IMR-90 (cell line): Measurements from ENCODE around the gene KLHL14. TPM values are rescaled to one million over a fixed set of nuclear protein-coding genes. Genes with fewer than 3 reads are reported as not detected.

Experiments used
- ATAC-seq: fragments of 200-7000 bp; cut with Tn5 transposase; 2 replicates; pipeline ENCODE4 v1.9.1; 2020; ENCODE audit warnings: low read depth, mild to moderate bottlenecking, moderate library complexity
- BruUV-seq: library from RNA; stranded (reverse); fragments of 400-500 nt; replicated peaks from 2 replicates; lab custom pipeline; 2021; lab: Mats Ljungman, UMichigan
- CTCF ChIA-PET: fragments of 300-600 bp; formaldehyde crosslinking; extraction: SDS; loops from one replicate; lab custom pipeline; 2021; ENCODE audit warnings: antibody characterized with exemption; lab: Yijun Ruan, JAX
- POLR2A ChIA-PET: fragments of 300-600 bp; sonication (Branson Sonifier 250); formaldehyde crosslinking; loops from one replicate; lab custom pipeline; 2022; ENCODE audit warnings: antibody characterized with exemption; ENCODE audit not compliant: unreplicated experiment; lab: Charles Lee
- DNase-seq: peaks from one replicate; pipeline ENCODE4 v3.0.0; 2013
- H2AFZ ChIP-seq: replicated peaks from 2 replicates; pipeline ENCODE3; 2013; ENCODE audit warnings: low read length, mild to moderate bottlenecking; ENCODE audit not compliant: poor library complexity
- H2AK5ac ChIP-seq: 2 replicates; pipeline ENCODE4 v1.6.1; 2013; ENCODE audit warnings: low read depth, low read length, inconsistent platforms
- H2AK9ac ChIP-seq: replicated peaks from 2 replicates; pipeline ENCODE3; 2013; ENCODE audit warnings: mild to moderate bottlenecking, low read depth, low read length, moderate library complexity; ENCODE audit not compliant: poor library complexity
- H2BK120ac ChIP-seq: 2 replicates; pipeline ENCODE4 v1.6.1; 2013; ENCODE audit warnings: low read depth, low read length, inconsistent platforms
- H2BK15ac ChIP-seq: 3 replicates; pipeline ENCODE4 v1.6.1; 2013; ENCODE audit warnings: low read depth, low read length, inconsistent platforms
- H2BK20ac ChIP-seq: 2 replicates; pipeline ENCODE4 v1.6.1; 2013; ENCODE audit warnings: low read depth, mild to moderate bottlenecking, inconsistent platforms, low read length, moderate library complexity
- H2BK5ac ChIP-seq: 2 replicates; pipeline ENCODE4 v1.6.1; 2013; ENCODE audit warnings: mild to moderate bottlenecking, low read depth, low read length, inconsistent platforms; ENCODE audit not compliant: poor library complexity, severe bottlenecking
- H3K14ac ChIP-seq: replicated peaks from 2 replicates; pipeline ENCODE4 v1.6.1; 2013; ENCODE audit warnings: low read depth, low read length, inconsistent platforms
- H3K18ac ChIP-seq: 2 replicates; pipeline ENCODE4 v1.6.1; 2013; ENCODE audit warnings: low read depth, low read length, control low read depth
- H3K23ac ChIP-seq: 2 replicates; pipeline ENCODE4 v1.6.1; 2013; ENCODE audit warnings: low read depth, low read length, inconsistent platforms
- H3K27ac ChIP-seq: 2 replicates; pipeline ENCODE4 v1.5.1; 2013; ENCODE audit warnings: mild to moderate bottlenecking, control low read depth, low read length; ENCODE audit not compliant: insufficient read depth
- H3K27me3 ChIP-seq: 2 replicates; pipeline ENCODE4 v1.6.1; 2013; ENCODE audit warnings: low read length; ENCODE audit not compliant: control insufficient read depth, insufficient read depth
- H3K36me3 ChIP-seq: 2 replicates; pipeline ENCODE4 v1.6.1; 2013; ENCODE audit warnings: low read length, mixed read lengths; ENCODE audit not compliant: control insufficient read depth, insufficient read depth
- H3K4ac ChIP-seq: 2 replicates; pipeline ENCODE4 v1.6.1; 2013; ENCODE audit warnings: low read depth, low read length, inconsistent platforms
- H3K4me1 ChIP-seq: 2 replicates; pipeline ENCODE4 v1.6.1; 2013; ENCODE audit warnings: low read length, mixed read lengths; ENCODE audit not compliant: control insufficient read depth, insufficient read depth
- H3K4me2 ChIP-seq: 2 replicates; pipeline ENCODE4 v1.6.1; 2013; ENCODE audit warnings: low read depth, mild to moderate bottlenecking, control low read depth, low read length, moderate library complexity
- H3K4me3 ChIP-seq: 2 replicates; pipeline ENCODE4 v1.5.1; 2013; ENCODE audit warnings: low read depth, mild to moderate bottlenecking, control low read depth, low read length, moderate library complexity; ENCODE audit not compliant: insufficient read depth
- H3K56ac ChIP-seq: 2 replicates; pipeline ENCODE4 v1.6.1; 2013; ENCODE audit warnings: low read length, inconsistent platforms; ENCODE audit not compliant: insufficient read depth; ENCODE audit errors: extremely low read depth
- H3K79me1 ChIP-seq, 2 experiments: 2 replicates each; pipeline ENCODE4 v1.6.1; 2013; ENCODE audit warnings: low read length in 2 of 2, inconsistent platforms in 1 of 2, low read depth in 1 of 2
- H3K9ac ChIP-seq: 2 replicates; pipeline ENCODE4 v1.6.1; 2013; ENCODE audit warnings: low read depth, low read length, control low read depth
- H3K9me1 ChIP-seq: 2 replicates; pipeline ENCODE4 v1.6.1; 2013; ENCODE audit warnings: low read length, inconsistent platforms; ENCODE audit not compliant: insufficient read depth
- H3K9me3 ChIP-seq: 2 replicates; pipeline ENCODE4 v1.6.1; 2013; ENCODE audit warnings: low read length; ENCODE audit not compliant: control insufficient read depth, insufficient read depth
- H4K20me1 ChIP-seq: 2 replicates; pipeline ENCODE4 v1.6.1; 2013; ENCODE audit warnings: low read length, inconsistent platforms; ENCODE audit not compliant: insufficient read depth
- H4K5ac ChIP-seq: 2 replicates; pipeline ENCODE4 v1.6.1; 2013; ENCODE audit warnings: mild to moderate bottlenecking, low read depth, low read length, control low read depth
- H4K8ac ChIP-seq, 2 experiments: 2 replicates each; pipeline ENCODE4 v1.6.1; 2013; ENCODE audit warnings: low read depth in 2 of 2, low read length in 2 of 2, control low read depth in 1 of 2, inconsistent platforms in 1 of 2
- H4K91ac ChIP-seq: 2 replicates; pipeline ENCODE4 v1.6.1; 2013; ENCODE audit warnings: low read depth, low read length, inconsistent platforms; ENCODE audit not compliant: insufficient read depth
- BHLHE40 ChIP-seq: fragments of 150-350 bp; IDR thresholded peaks from 2 replicates; pipeline ENCODE4 v1.6.1; 2016; ENCODE audit warnings: mild to moderate bottlenecking, low read depth, low read length
- CEBPB ChIP-seq: IDR thresholded peaks from 2 replicates; pipeline ENCODE4 v1.6.1; 2012; ENCODE audit warnings: low read depth, low read length, improper control_type of control experiment
- CHD1 ChIP-seq: IDR thresholded peaks from 2 replicates; pipeline ENCODE4 v1.6.1; 2012; ENCODE audit warnings: low read depth, low read length, improper control_type of control experiment
- FOS ChIP-seq: fragments of 150-350 bp; IDR thresholded peaks from 2 replicates; pipeline ENCODE4 v1.6.1; 2016; ENCODE audit warnings: low read depth, low read length
- MAFK ChIP-seq: IDR thresholded peaks from 2 replicates; pipeline ENCODE4 v1.6.1; 2012; ENCODE audit warnings: low read depth, low read length, improper control_type of control experiment
- MAZ ChIP-seq: IDR thresholded peaks from 2 replicates; pipeline ENCODE4 v1.6.1; 2012; ENCODE audit warnings: low read depth, mild to moderate bottlenecking, low read length, improper control_type of control experiment, moderate library complexity, borderline replicate concordance
- MXI1 ChIP-seq: IDR thresholded peaks from 2 replicates; pipeline ENCODE4 v1.6.1; 2012; ENCODE audit warnings: low read depth, mild to moderate bottlenecking, low read length, moderate library complexity, borderline replicate concordance
- NFE2L2 ChIP-seq: fragments of 150-350 bp; IDR thresholded peaks from 2 replicates; pipeline ENCODE4 v1.6.1; 2016; ENCODE audit warnings: low read depth, mild to moderate bottlenecking, low read length
- POLR2A ChIP-seq: IDR thresholded peaks from 2 replicates; pipeline ENCODE4 v1.6.1; 2012; ENCODE audit warnings: mild to moderate bottlenecking, low read depth, low read length
- RCOR1 ChIP-seq: IDR thresholded peaks from 2 replicates; pipeline ENCODE4 v1.6.1; 2012; ENCODE audit warnings: mild to moderate bottlenecking, low read length, improper control_type of control experiment; ENCODE audit not compliant: insufficient replicate concordance
- RFX5 ChIP-seq: IDR thresholded peaks from 2 replicates; pipeline ENCODE4 v1.8.0; 2012; ENCODE audit warnings: low read depth, mild to moderate bottlenecking, low read length, moderate library complexity
- SMC3 ChIP-seq: fragments of 150-350 bp; IDR thresholded peaks from 2 replicates; pipeline ENCODE4 v1.6.1; 2016; ENCODE audit warnings: low read depth, mild to moderate bottlenecking, antibody characterized with exemption, low read length, moderate library complexity
- USF2 ChIP-seq: fragments of 150-350 bp; IDR thresholded peaks from 2 replicates; pipeline ENCODE4 v1.6.1; 2017; ENCODE audit warnings: mild to moderate bottlenecking, antibody characterized with exemption, low read length, low read depth
- WGBS, 2 experiments: methylation state at CpG; one replicate each; pipeline versions ENCODE4 v1.1.5 to v1.1.7; 2013; ENCODE audit warnings: missing lambda C conversion rate in 2 of 2; ENCODE audit not compliant: insufficient read length in 1 of 2; ENCODE audit errors: extremely low coverage in 2 of 2; 5-methylcytosine and 5-hydroxymethylcytosine counted together
- dilution Hi-C: fragments of 300-500 bp; cut with HindIII; formaldehyde crosslinking; loops from one replicate; pipeline ENCODE4 v1.14.3; 2018; ENCODE audit warnings: low sequenced_read_pairs; ENCODE audit not compliant: unreplicated experiment
- in situ Hi-C: fragments of 300-500 bp; cut with MboI; formaldehyde crosslinking; loops from 3 replicates; pipeline ENCODE4 v1.14.3; 2019; ENCODE audit warnings: low sequenced_read_pairs, inconsistent platforms, mixed read lengths
- intact Hi-C: fragments of 100-400 bp; cut with micrococcal nuclease; formaldehyde crosslinking; loops from 2 replicates; pipeline ENCODE4 v1.10.0; 2022
- polyA plus RNA-seq, 3 experiments: library from polyadenylated mRNA; depleted of rRNA; stranded (reverse); fragments of >200 nt; gene quantifications; 2 replicates each; pipeline ENCODE4 v1.2.3, GENCODE V29; 2012; ENCODE audit warnings: low replicate concordance in 1 of 3
- total RNA-seq: library from RNA; depleted of rRNA; stranded (reverse); fragments of >200 nt; gene quantifications from 2 replicates; pipeline ENCODE4 v1.2.3, GENCODE V29; 2012
- TF ChIP-seq, protein P1 (sequence below): fragments of 150-350 bp; IDR thresholded peaks from 2 replicates; pipeline ENCODE4 v1.6.1; 2016; ENCODE audit warnings: low read depth, mild to moderate bottlenecking, low read length, moderate library complexity, borderline replicate concordance
- TF ChIP-seq, protein P2 (sequence below): conservative IDR thresholded peaks from 2 replicates; pipeline ENCODE4 v1.5.1; 2012; ENCODE audit warnings: mild to moderate bottlenecking, low read depth, low read length, improper control_type of control experiment

The KLHL14 gene
- total and polyA plus RNA-seq, 2 of the 4 experiments (the other 2 are of a cell fraction): not detected

DNA sequence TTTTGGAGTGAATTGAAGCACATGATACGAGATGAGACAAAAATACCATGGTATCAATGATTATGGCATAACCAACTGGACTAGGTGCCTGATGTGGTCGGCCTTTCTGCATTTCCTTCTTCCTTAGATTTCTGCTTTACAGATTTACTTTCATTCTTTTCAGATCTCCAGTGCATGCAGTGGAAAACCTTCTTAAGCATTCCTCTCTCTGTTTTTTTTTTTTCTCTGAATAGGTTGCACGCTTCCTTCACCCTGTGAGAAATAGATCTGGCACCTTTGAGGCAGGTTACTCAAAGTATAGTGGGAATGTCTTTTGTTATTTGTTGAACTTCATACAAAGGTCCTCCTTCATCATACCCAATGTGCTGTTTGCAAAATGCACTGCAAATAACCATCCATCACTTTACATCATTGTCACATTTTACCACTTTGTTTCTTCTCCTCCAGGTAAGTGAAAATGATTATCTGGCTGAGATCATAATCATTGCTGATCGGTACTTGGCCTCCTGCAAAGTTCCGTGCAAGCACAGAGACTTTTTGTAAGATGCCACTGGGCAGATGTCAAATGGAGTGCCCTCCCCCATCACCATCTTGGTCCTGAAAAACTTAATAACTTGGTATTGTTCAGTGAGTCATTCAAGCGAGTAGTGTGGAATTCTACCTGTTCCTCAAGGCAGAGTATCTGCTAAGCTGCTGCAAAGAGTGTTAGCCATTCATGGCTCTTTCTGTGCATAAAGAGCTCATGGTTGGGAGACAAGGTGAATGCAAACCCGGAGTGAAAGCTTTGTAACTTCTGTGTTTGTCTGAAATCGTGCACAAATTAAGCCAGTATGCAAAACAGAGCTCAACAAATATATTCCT is 30.0 kb upstream of the KLHL14 start:
- Histone ChIP-seq H3K18ac (no peak overlapping the region), H4K91ac (no peak overlapping the region), H3K9me3 (no peaks in the 10 kb centered on the region), H4K20me1 (no peaks in the 10 kb centered on the region), H3K4me1 (no peaks in the 10 kb centered on the region), H3K9me1 (no peaks in the 10 kb centered on the region), H3K23ac (no peak overlapping the region), H3K9ac (no peak overlapping the region), H3K79me1 (no peaks in the 10 kb centered on the region), H2AFZ (no peak overlapping the region), H2AK9ac (no peak overlapping the region), H3K36me3 (no peaks in the 10 kb centered on the region), H2BK120ac (no peak overlapping the region), H3K4me3 (no peak overlapping the region), H4K5ac (no peak overlapping the region), H3K14ac (no peak overlapping the region), H2AK5ac (no peak overlapping the region), H3K27ac (no peak overlapping the region), H4K8ac (no peak overlapping the region), H3K27me3 (no peaks in the 10 kb centered on the region), H3K4ac (no peak overlapping the region), H2BK5ac (no peak overlapping the region), H3K4me2 (no peak overlapping the region), H3K56ac (no peak overlapping the region), H2BK20ac (no peak overlapping the region), H2BK15ac (no peak overlapping the region)
- no peak for DNase-seq
- no peak for ATAC-seq
- intact Hi-C loops: no loop called here
- WGBS, 2 experiments: no CpG with 5 or more reads among the region's 8 CpGs
- POLR2A ChIA-PET: no interaction called here
- CTCF ChIA-PET: interaction anchor here (0.7 to 1.2 kb wide), 2 partner anchors 11 to 20 kb away, joined by 3 to 7 read pairs; no protein-coding TSS in a partner anchor
- no TSS peak for BruUV-seq
- in situ Hi-C loops: no loop called here
- dilution Hi-C loops: no loop called here
- TF ChIP-seq MAFK (no peak), SMC3 (no peak), MAZ (no peak), POLR2A (no peak), CHD1 (no peak), FOS (no peak), RCOR1 (no peak), CEBPB (no peak), RFX5 (no peak), NFE2L2 (no peak), MXI1 (no peak), BHLHE40 (no peak), USF2 (no peak)
- TF ChIP-seq, protein P1, sequence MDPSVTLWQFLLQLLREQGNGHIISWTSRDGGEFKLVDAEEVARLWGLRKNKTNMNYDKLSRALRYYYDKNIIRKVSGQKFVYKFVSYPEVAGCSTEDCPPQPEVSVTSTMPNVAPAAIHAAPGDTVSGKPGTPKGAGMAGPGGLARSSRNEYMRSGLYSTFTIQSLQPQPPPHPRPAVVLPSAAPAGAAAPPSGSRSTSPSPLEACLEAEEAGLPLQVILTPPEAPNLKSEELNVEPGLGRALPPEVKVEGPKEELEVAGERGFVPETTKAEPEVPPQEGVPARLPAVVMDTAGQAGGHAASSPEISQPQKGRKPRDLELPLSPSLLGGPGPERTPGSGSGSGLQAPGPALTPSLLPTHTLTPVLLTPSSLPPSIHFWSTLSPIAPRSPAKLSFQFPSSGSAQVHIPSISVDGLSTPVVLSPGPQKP: no peak
- TF ChIP-seq, protein P2, sequence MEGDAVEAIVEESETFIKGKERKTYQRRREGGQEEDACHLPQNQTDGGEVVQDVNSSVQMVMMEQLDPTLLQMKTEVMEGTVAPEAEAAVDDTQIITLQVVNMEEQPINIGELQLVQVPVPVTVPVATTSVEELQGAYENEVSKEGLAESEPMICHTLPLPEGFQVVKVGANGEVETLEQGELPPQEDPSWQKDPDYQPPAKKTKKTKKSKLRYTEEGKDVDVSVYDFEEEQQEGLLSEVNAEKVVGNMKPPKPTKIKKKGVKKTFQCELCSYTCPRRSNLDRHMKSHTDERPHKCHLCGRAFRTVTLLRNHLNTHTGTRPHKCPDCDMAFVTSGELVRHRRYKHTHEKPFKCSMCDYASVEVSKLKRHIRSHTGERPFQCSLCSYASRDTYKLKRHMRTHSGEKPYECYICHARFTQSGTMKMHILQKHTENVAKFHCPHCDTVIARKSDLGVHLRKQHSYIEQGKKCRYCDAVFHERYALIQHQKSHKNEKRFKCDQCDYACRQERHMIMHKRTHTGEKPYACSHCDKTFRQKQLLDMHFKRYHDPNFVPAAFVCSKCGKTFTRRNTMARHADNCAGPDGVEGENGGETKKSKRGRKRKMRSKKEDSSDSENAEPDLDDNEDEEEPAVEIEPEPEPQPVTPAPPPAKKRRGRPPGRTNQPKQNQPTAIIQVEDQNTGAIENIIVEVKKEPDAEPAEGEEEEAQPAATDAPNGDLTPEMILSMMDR: no peak
